ENCODE measurements around the gene JMJD1C.
"Not testable (repeated sequence)": the region's sequence is repeated elsewhere in the genome, so short reads cannot be mapped to it uniquely, and the experiment has no call there.

Gene JMJD1C

DNA sequence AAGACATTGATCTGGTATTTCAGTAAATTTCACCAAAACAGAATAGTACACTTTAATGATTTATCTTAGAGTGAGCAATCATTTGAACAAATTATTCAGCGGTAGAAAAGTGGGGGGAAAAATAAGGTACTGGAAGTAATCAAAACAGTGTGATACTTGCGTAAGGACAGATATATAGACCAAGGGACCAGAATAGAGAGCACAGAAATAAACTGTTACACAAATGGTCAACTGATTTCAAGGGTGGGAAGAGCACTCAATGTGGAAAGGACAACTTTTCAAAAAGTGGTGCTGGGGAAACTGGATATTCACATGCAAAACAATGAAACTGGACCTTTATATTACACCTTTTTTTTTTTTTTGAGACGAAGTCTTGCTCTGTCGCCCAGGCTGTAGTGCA is 212.7 kb downstream of the JMJD1C start:
- DNase-seq = no peak

- DNase-seq = no peak
Observed at GRCh38 chr10:63252095-63252762, 213.5 kb downstream of the JMJD1C start.

GRCh38 chr10:63250032-63250431 is 215.7 kb downstream of the JMJD1C start:
- DNase-seq = no peak

GRCh38 chr10:63247771-63248170 is 218.0 kb downstream of the JMJD1C start:
- no peak for DNase-seq

DNA sequence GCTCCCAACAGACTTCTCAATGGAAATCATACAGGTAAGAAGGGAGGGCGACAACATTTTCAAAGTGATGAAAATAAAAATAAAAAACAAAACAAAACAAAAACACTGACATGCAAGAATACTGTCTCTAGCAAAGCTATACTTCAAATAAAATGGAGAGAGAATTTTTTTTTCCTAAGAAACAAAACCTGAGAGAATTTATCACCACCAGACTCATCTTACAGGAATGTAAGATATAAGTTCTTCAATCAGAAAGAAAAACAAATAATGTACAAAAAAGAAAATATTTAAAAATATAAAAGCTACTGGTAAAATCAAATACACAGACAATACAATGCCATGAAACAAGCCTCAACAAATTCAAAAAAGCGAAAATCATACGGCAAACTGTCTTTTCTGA is 219.4 kb downstream of the JMJD1C start:
- no peak for DNase-seq

DNA sequence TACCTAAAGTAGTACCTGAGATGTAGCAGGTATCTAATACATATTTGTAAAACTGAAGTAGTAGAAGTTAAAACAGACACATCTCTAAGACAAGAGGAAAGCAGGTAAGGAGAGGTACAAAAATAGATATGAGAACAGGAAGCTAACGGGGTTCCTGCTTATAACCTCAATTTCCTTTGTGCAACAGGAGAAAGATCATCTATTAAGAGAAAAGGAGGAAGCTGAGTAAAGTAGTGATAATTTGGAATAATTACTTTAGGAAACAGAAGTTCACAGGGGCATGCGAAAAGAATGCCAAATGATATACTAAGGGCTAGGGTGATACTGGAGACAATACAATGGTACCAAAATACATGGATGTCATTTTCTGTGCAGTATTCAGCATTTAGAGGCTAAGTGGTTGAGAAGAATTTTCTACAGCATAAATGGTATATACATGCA is 223.9 kb downstream of the JMJD1C start:
- no peak for DNase-seq

DNA sequence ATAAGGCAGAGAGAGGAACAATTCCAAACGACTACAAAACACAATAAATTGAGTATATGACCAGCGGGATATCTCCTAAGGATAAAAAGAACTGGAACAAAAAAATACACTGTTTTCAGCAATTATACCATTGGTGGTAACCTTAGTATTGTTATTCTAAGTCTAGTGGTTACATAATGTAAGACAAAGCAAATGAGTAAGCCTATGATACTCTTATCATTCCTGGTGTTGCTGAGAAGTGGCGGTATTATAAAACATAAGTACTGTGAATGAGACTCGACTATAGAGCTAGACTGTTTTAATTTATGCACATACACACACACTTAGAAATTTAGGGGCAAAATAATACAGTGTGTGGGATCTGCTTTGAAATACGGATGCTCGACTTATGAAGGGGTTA is 225.0 kb downstream of the JMJD1C start:
- no peak for DNase-seq

DNA sequence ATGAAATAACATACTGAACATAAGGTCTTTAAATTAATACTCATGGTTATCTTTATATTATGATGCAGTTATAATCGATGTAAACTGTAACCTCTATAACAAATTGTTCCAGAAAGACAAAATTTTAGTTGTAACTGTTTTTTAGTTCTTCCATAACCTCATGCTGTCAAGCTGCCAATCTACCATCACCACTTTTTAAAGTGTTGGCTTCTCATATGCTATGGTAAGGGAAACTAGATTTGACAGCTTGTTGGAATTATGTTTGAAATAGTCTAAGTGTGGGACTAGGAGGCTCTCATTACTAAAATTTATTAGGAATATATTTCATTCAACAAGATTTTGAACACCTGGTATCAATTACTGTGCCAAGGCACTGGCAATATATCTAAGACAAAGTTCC is 227.3 kb downstream of the JMJD1C start:
- DNase-seq = no peak

- no peak for DNase-seq
Observed at GRCh38 chr10:63237396-63237795, 228.4 kb downstream of the JMJD1C start.

GRCh38 chr10:63236113-63236935 is 229.5 kb downstream of the JMJD1C start:
- no peak for DNase-seq

- DNase-seq = not testable (repeated sequence)
Observed at GRCh38 chr10:63235136-63235535, 230.6 kb downstream of the JMJD1C start.

DNA sequence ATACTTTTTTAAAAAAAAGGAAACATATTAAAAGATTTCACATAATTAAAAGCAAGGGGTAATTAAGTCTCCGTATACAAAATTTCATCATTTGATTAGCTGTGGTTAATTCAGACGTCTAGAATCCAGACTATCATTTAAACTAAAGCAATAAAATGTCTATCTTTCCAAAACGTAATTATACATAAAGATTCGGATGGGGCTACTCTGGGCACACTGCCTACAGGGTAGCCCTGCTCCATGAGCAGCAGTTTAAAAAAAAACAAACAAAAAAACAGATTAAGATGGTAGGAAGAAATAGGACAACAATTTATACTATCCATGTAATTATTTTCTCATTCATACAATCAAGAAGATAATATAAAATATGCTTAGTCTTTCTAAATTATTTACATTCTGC is 236.6 kb downstream of the JMJD1C start:
- no peak for DNase-seq

DNA sequence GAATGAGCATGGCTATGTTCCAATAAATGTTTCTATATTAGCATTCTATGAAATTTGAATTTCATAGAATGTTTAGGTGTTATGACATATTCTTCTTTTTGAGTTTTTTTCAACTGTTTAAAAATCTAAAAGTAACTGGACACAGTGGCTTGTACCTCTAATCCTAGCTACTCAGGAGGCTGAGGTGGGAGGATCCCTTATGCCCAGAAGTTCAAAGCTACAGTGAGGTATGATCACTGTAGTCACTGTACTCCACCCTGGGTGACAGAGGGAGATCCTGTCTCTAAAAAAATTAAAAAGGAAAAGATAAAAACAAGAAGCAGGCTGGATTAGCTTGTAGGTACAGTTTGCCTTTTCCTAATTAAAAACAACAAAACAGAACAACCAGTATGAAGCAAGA is 237.5 kb downstream of the JMJD1C start:
- no peak for DNase-seq

DNA sequence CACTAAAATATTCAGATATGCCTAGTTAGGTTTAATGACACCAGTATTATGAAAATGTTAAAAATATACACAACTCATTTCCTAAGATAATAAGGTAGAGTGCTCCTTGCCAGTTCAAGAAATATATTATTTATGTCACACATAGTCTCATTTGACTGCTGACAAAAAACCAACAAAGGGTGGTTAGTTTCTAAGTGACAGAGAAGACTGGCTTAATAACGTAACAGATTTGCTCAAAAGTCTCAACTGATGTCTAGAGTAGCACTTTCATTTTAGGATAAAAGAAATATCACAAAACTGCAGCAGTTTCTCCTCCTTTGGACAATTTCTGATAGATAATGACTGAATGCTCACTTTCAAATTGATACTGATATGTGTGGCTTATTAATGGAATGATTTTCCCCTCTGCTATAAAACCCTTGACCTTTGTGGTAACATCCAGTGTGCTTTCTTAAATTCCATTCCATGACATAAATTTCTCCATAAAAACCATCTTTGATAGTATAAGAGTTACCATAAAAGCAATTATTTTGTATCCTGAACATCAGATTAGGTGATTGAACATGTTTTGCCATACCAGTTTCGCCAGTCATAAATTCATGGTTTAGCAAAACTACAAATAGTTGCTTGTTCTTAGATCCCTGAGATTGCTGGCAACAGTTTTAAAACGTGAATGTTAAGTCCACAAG is 238.4 kb downstream of the JMJD1C start:
- no peak for DNase-seq

- no peak for DNase-seq
Observed at GRCh38 chr10:63224241-63224640, 241.5 kb downstream of the JMJD1C start.

- DNase-seq = no peak
Observed at GRCh38 chr10:63221950-63222349, 243.8 kb downstream of the JMJD1C start.

DNA sequence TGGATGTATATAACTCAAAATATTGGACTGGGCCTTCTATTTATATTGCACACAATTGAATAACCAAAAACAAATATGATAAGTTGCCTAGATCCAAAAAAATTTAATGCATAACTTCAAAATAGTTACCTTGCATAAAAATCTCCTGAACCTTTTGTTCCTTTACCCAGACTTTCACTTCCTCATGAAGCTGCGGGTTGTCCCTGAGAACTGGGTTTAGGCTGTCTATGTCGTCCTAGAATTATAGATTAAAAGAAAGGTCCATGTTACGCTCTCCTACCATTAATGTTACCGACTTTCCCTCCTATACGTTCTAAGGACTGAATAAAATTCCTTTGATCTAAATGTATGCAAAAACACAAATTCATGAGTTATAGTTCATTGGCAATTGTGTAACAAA is 246.0 kb downstream of the JMJD1C start:
- no peak for DNase-seq

GRCh38 chr10:63217120-63217605 is 248.6 kb downstream of the JMJD1C start:
- DNase-seq = no peak

- DNase-seq = no peak
Observed at GRCh38 chr10:63214571-63214970, 251.2 kb downstream of the JMJD1C start.

DNA sequence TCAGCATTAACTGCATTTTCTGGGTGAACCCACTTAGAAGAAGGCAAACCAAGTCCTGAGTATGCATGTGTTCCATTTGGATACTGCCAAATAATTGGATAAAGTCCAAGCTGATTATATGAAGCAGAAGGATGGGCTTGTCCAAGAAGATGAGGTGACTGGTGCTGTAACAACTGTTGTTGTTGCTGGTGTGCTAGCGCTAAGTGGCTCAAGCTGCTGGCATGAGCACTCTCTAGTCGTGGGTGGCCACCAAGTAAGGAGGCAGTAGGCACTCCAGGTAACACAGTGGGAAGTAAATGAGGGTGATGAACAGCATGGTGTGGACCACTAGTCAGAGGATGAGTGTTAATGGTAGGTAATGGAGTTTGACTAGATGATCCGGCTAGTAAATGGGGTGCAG is 252.3 kb downstream of the JMJD1C start:
- DNase-seq = no peak

- no peak for DNase-seq
Observed at GRCh38 chr10:63210611-63211196, 255.1 kb downstream of the JMJD1C start.

GRCh38 chr10:63209705-63210104 is 256.1 kb downstream of the JMJD1C start:
- no peak for DNase-seq

GRCh38 chr10:63208986-63209385 is 256.8 kb downstream of the JMJD1C start:
- DNase-seq = no peak
